H1 (cell line): ENCODE data around the gene TRPV2. TPM values are rescaled to one million over a fixed set of nuclear protein-coding genes. Genes with fewer than 3 reads are reported as not detected.

Experiments
- CTCF ChIA-PET: fragments of 300-600 bp; sonication (Branson Sonifier 250); formaldehyde crosslinking; loops from one replicate; lab custom pipeline; 2021; ENCODE audit not compliant: partially characterized antibody; lab: Charles Lee
- POLR2A ChIA-PET: fragments of 300-600 bp; sonication (Branson Sonifier 250); formaldehyde crosslinking; loops from one replicate; lab custom pipeline; 2021; ENCODE audit warnings: inconsistent platforms; ENCODE audit not compliant: partially characterized antibody; lab: Charles Lee
- DNase-seq, 2 experiments: peaks; one replicate each; pipeline versions ENCODE4 v3.0.0 to v3.0.0-alpha.2; 2010 to 2022; ENCODE audit warnings: low spot score in 2 of 2, low read depth in 1 of 2, mixed read lengths in 1 of 2
- FAIRE-seq: peaks from 2 replicates; lab custom pipeline; 2011; peaks lifted over from hg19 to GRCh38; lab: Jason Lieb, UNC
- H2AFZ ChIP-seq: 2 replicates; pipeline ENCODE4 v1.8.1; 2012; ENCODE audit warnings: low read length, inconsistent platforms
- H2AK5ac ChIP-seq: 2 replicates; pipeline ENCODE4 v1.6.1; 2013; ENCODE audit warnings: low read depth, low read length
- H2BK120ac ChIP-seq: replicated peaks from 2 replicates; pipeline ENCODE3; 2013; ENCODE audit warnings: low read depth, low read length, inconsistent platforms
- H2BK12ac ChIP-seq: 2 replicates; pipeline ENCODE4 v1.6.1; 2013; ENCODE audit warnings: low read depth, low read length
- H2BK15ac ChIP-seq: 2 replicates; pipeline ENCODE4 v1.6.1; 2013; ENCODE audit warnings: low read length
- H2BK20ac ChIP-seq: 2 replicates; pipeline ENCODE4 v1.6.1; 2013; ENCODE audit warnings: low read length
- H2BK5ac ChIP-seq: 2 replicates; pipeline ENCODE4 v1.6.1; 2013; ENCODE audit warnings: low read depth, low read length
- H3K14ac ChIP-seq: 2 replicates; pipeline ENCODE4 v1.6.1; 2013; ENCODE audit warnings: inconsistent platforms; ENCODE audit not compliant: insufficient read length
- H3K18ac ChIP-seq: 2 replicates; pipeline ENCODE4 v1.6.1; 2013; ENCODE audit warnings: low read length; ENCODE audit errors: extremely low read depth
- H3K23ac ChIP-seq: 2 replicates; pipeline ENCODE4 v1.6.1; 2013; ENCODE audit warnings: inconsistent platforms; ENCODE audit not compliant: insufficient read length
- H3K23me2 ChIP-seq: 2 replicates; pipeline ENCODE4 v1.6.1; 2013; ENCODE audit warnings: low read depth, low read length
- H3K27ac ChIP-seq: 2 replicates; pipeline ENCODE4 v1.6.1; 2011; ENCODE audit warnings: low read depth, low read length, inconsistent platforms
- H3K27me3 ChIP-seq, 4 experiments: replicated peaks in 1 of 4; 1 replicate in 1 of 4; 2 replicates in 3 of 4; pipeline versions ENCODE4 v1.6.1 to v1.8.1; 2011 to 2013; ENCODE audit warnings: low read length in 3 of 4, mild to moderate bottlenecking in 3 of 4, inconsistent platforms in 2 of 4, mixed read lengths in 2 of 4, moderate library complexity in 1 of 4; ENCODE audit not compliant: control insufficient read depth in 3 of 4, insufficient read depth in 3 of 4; ENCODE audit errors: extremely low read depth in 1 of 4
- H3K36me3 ChIP-seq, 4 experiments: 2 replicates each; pipeline versions ENCODE4 v1.6.1 to v1.8.1; 2011 to 2013; ENCODE audit warnings: mild to moderate bottlenecking in 4 of 4, low read length in 3 of 4, moderate library complexity in 2 of 4, control low read depth in 1 of 4, inconsistent platforms in 1 of 4; ENCODE audit not compliant: insufficient read depth in 4 of 4, control insufficient read depth in 2 of 4
- H3K4ac ChIP-seq: replicated peaks from 2 replicates; pipeline ENCODE3; 2013; ENCODE audit warnings: low read length, low read depth, mixed read lengths, inconsistent platforms; ENCODE audit not compliant: insufficient read length
- H3K4me1 ChIP-seq, 4 experiments: replicated peaks in 1 of 4; 1 replicate in 1 of 4; 2 replicates in 3 of 4; pipeline versions ENCODE4 v1.6.1 to v1.8.1; 2011 to 2013; ENCODE audit warnings: low read length in 3 of 4, inconsistent platforms in 2 of 4, mixed read lengths in 1 of 4; ENCODE audit not compliant: insufficient read depth in 4 of 4, control insufficient read depth in 3 of 4
- H3K4me2 ChIP-seq, 2 experiments: 2 replicates each; pipeline versions ENCODE4 v1.6.1 to v1.8.1; 2011 to 2013; ENCODE audit warnings: low read depth in 2 of 2, low read length in 2 of 2, control low read depth in 1 of 2, inconsistent platforms in 1 of 2, mild to moderate bottlenecking in 1 of 2; ENCODE audit not compliant: insufficient read depth in 1 of 2
- H3K4me3 ChIP-seq, 4 experiments: fragments of 200-600, 300-600 bp in 1 of 4; sonication (generic), shearing (Covaris generic), sonication (Bioruptor Twin) in 1 of 4; 2 replicates each; pipeline versions ENCODE4 v1.5.1 to v1.8.1; 2011 to 2016; ENCODE audit warnings: low read length in 4 of 4, low read depth in 3 of 4, control low read depth in 2 of 4, inconsistent platforms in 2 of 4, mild to moderate bottlenecking in 2 of 4, mixed read lengths in 1 of 4, moderate library complexity in 1 of 4; ENCODE audit not compliant: insufficient read depth in 2 of 4; ENCODE audit errors: extremely low read depth in 1 of 4
- H3K56ac ChIP-seq: replicated peaks from 2 replicates; pipeline ENCODE3; 2013; ENCODE audit warnings: low read depth, mild to moderate bottlenecking, mixed read lengths, low read length, inconsistent platforms; ENCODE audit not compliant: insufficient read length
- H3K79me1 ChIP-seq: 2 replicates; pipeline ENCODE4 v1.6.1; 2013; ENCODE audit warnings: low read depth, low read length, control low read depth
- H3K79me2 ChIP-seq, 2 experiments: 2 replicates each; pipeline versions ENCODE4 v1.6.1 to v1.8.1; 2012 to 2013; ENCODE audit warnings: low read length in 2 of 2, mild to moderate bottlenecking in 2 of 2, inconsistent platforms in 1 of 2; ENCODE audit not compliant: insufficient read depth in 2 of 2, control insufficient read depth in 1 of 2
- H3K9ac ChIP-seq, 4 experiments: replicated peaks in 1 of 4; 1 replicate in 1 of 4; 2 replicates in 3 of 4; pipeline versions ENCODE4 v1.6.1 to v1.8.1; 2011 to 2013; ENCODE audit warnings: low read depth in 3 of 4, low read length in 3 of 4, control low read depth in 2 of 4, mild to moderate bottlenecking in 2 of 4, moderate library complexity in 2 of 4, inconsistent platforms in 1 of 4; ENCODE audit errors: extremely low read depth in 1 of 4
- H3K9me3 ChIP-seq, 2 experiments: 2 replicates each; pipeline versions ENCODE4 v1.6.1 to v1.8.1; 2012 to 2013; ENCODE audit warnings: mild to moderate bottlenecking in 2 of 2, moderate library complexity in 2 of 2, control low read depth in 1 of 2, inconsistent platforms in 1 of 2, low read depth in 1 of 2, low read length in 1 of 2, mixed read lengths in 1 of 2; ENCODE audit not compliant: insufficient read depth in 2 of 2
- H4K20me1 ChIP-seq, 2 experiments: replicated peaks in 1 of 2; 2 replicates each; pipeline versions ENCODE3 to v1.8.1; 2011 to 2013; ENCODE audit warnings: inconsistent platforms in 2 of 2, low read length in 2 of 2, mild to moderate bottlenecking in 1 of 2; ENCODE audit not compliant: insufficient read depth in 2 of 2, control insufficient read depth in 1 of 2
- H4K5ac ChIP-seq: 2 replicates; pipeline ENCODE4 v1.6.1; 2013; ENCODE audit warnings: low read length, low read depth, mixed read lengths, inconsistent platforms; ENCODE audit not compliant: insufficient read length
- H4K8ac ChIP-seq: 2 replicates; pipeline ENCODE4 v1.8.0; 2013; ENCODE audit warnings: mild to moderate bottlenecking, moderate library complexity, low read length, inconsistent platforms; ENCODE audit not compliant: insufficient read depth; ENCODE audit errors: extremely low read depth
- H4K91ac ChIP-seq: replicated peaks from 2 replicates; pipeline ENCODE3; 2013; ENCODE audit warnings: low read length, mixed read lengths, inconsistent platforms; ENCODE audit not compliant: insufficient read length
- CHD1 ChIP-seq: IDR thresholded peaks from 2 replicates; pipeline ENCODE4 v1.6.1; 2012; ENCODE audit warnings: low read depth, low read length, improper control_type of control experiment
- POLR2AphosphoS5 ChIP-seq: IDR thresholded peaks from 2 replicates; pipeline ENCODE4 v1.6.1; 2011; ENCODE audit warnings: low read depth, low read length
- POU5F1 ChIP-seq: IDR thresholded peaks from 2 replicates; pipeline ENCODE4 v1.6.1; 2011; ENCODE audit warnings: low read depth, mild to moderate bottlenecking, low read length, moderate library complexity
- TAF1 ChIP-seq: IDR thresholded peaks from 2 replicates; pipeline ENCODE4 v1.6.1; 2011; ENCODE audit warnings: mild to moderate bottlenecking, low read depth, low read length
- WGBS, 2 experiments: shearing (Covaris generic) in 1 of 2; methylation state at CpG; one replicate each; pipeline versions ENCODE4 v1.1.6 to v1.1.7; 2013 to 2015; ENCODE audit warnings: low lambda C conversion rate in 2 of 2, mixed read lengths in 2 of 2, inconsistent platforms in 1 of 2, low coverage in 1 of 2, missing lambda C conversion rate in 1 of 2; ENCODE audit not compliant: insufficient replicate concordance in 2 of 2, insufficient coverage in 1 of 2, insufficient read length in 1 of 2; ENCODE audit errors: extremely low coverage in 1 of 2, missing lambda C conversion rate in 1 of 2; 5-methylcytosine and 5-hydroxymethylcytosine counted together
- polyA plus RNA-seq, 7 experiments: library from polyadenylated mRNA; depleted of rRNA in 3 of 7; stranded (reverse) in 5 of 7; unstranded in 2 of 7; fragments of >200 nt in 5 of 7; fragments of 200-250 nt in 2 of 7; gene quantifications; 1 replicate in 5 of 7; 2 replicates in 1 of 7; 4 replicates in 1 of 7; pipeline versions ENCODE4 v1.2.1 to v1.2.3, GENCODE V29; 2011 to 2013; ENCODE audit warnings: missing spikeins in 2 of 7, mixed read lengths in 2 of 7
- total RNA-seq: library from RNA; stranded (reverse); fragmentation: NEBNext Ultra II Directional; extraction: Animal tissue kit (Norgen Biotek cat#: 25700); gene quantifications from 2 replicates; pipeline ENCODE4 v1.2.1, GENCODE V29; 2021
- TF ChIP-seq, protein P1 (sequence below): IDR thresholded peaks from 2 replicates; pipeline ENCODE4 v1.6.1; 2012; ENCODE audit warnings: inconsistent platforms
- TF ChIP-seq, protein P2 (sequence below): IDR thresholded peaks from 2 replicates; pipeline ENCODE4 v1.6.1; 2012; ENCODE audit warnings: inconsistent platforms
- TF ChIP-seq, protein P3 (sequence below), 3 experiments: IDR thresholded peaks; 1 replicate in 2 of 3; 2 replicates in 1 of 3; pipeline versions ENCODE4 v1.5.1 to v1.6.1; 2011; ENCODE audit warnings: low read length in 3 of 3, mild to moderate bottlenecking in 3 of 3, inconsistent platforms in 2 of 3, low read depth in 1 of 3, moderate library complexity in 1 of 3; ENCODE audit not compliant: insufficient read depth in 1 of 3; ENCODE audit errors: control extremely low read depth in 1 of 3

TRPV2 gene
- total and polyA plus RNA-seq, 2 of the 8 experiments (the other 6 are each of a cell fraction or from before 2014, with no cell fraction given): 1.7 to 2.1 TPM

DNA sequence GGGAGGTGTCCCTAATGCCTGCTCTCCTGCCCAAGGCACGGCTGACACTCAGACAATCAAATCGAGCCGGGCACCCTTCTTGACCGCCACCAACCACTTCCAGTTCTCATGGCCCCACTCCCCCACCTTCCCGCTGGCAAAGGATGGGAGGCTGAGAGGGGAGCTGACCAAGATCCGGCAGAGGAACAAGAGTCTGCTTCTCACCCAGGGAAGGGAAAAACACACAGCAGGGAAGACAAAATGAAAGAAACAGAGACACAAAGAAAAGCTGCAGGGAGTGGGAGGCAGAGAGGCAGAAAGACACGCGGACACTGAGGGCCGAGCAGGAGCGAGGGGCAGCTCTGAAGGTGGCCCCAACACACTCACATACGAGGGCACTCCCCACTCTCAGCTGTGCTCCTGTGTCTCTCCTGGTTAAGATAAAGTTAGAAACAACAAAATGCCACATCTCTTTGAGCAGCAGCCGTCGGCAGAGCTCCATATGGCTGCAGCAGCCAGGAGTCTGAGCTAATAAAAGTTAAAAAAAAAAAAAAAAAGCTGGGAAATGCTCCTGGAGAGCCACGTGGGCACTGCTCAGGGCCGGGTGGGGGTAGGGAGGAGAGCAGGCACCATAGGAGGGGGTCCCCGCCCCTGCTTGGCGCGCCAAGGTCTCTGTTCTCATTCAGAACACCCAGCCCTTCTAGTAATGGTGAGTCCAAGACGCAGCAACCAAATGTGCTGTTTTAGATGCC, 69.2 kb downstream of the TRPV2 start:
- peak overlapping the region; percentile 67 for H3K27ac ChIP-seq
- H3K4me2 ChIP-seq: peak overlapping the region; percentile 68 to 78
- peak overlapping the region; percentile 65 for H3K18ac ChIP-seq
- no peak overlapping the region for H3K23ac ChIP-seq
- no peaks in the 10 kb centered on the region for H3K36me3 ChIP-seq
- peak overlapping the region; percentile 8 to 51 (median 14); a peak in 5 of 8 replicates for H3K4me3 ChIP-seq
- H3K9me3 ChIP-seq: no peaks in the 10 kb centered on the region
- H2BK15ac ChIP-seq: peak overlapping the region; percentile 48
- H2AFZ ChIP-seq: no peak overlapping the region
- DNase-seq (no peak), FAIRE-seq (peak; percentile 28)
- H4K5ac ChIP-seq: peak overlapping the region; percentile 60
- peak overlapping the region; percentile 93 for H2BK5ac ChIP-seq
- H4K20me1 ChIP-seq: no peaks in the 10 kb centered on the region
- H2AK5ac ChIP-seq: peak overlapping the region; percentile 47
- H3K14ac ChIP-seq: no peak overlapping the region
- peaks cover 7% of the 10 kb centered on the region for H3K79me1 ChIP-seq
- H3K4me1 ChIP-seq: peaks cover 20 to 63% (median 47%) of the 10 kb centered on the region in 4 experiments
- no peak overlapping the region for H3K56ac ChIP-seq
- peak overlapping the region; percentile 97; the same call in 1 of the 2 replicates for H2BK12ac ChIP-seq
- no peaks in the 10 kb centered on the region for H3K27me3 ChIP-seq
- peaks cover 0 to 26% of the 10 kb centered on the region in 2 experiments; a peak in 1 of 4 replicates for H3K79me2 ChIP-seq
- H3K4ac ChIP-seq: peak overlapping the region; percentile 29
- POLR2A ChIA-PET: interaction anchor here (0.6 to 1.6 kb wide), 11 partner anchors 8 to 168 kb away, joined by 3 to 6 read pairs (median 4); no protein-coding TSS in a partner anchor
- WGBS, 2 experiments: 25% methylated on average over 19 of the region's 19 CpGs; no CpG with 5 or more reads in 1 of the 2 experiments
- peak overlapping the region; percentile 49; the same call in 1 of the 2 replicates for H2BK20ac ChIP-seq
- H3K9ac ChIP-seq: peak overlapping the region; percentile 42 to 69 (median 50); a peak in 4 of 7 replicates
- H3K23me2 ChIP-seq: peaks cover 2% of the 10 kb centered on the region; the same call in 1 of the 2 replicates
- peak overlapping the region; percentile 36 for H2BK120ac ChIP-seq
- peak overlapping the region; percentile 54 for H4K91ac ChIP-seq
- H4K8ac ChIP-seq: peak overlapping the region; percentile 84; the same call in 1 of the 2 replicates
- CTCF ChIA-PET: interaction anchor here (0.7 to 1.4 kb wide), 9 partner anchors 10 to 133 kb away, joined by 3 to 6 read pairs (median 4); no protein-coding TSS in a partner anchor
- TF ChIP-seq, protein P1, sequence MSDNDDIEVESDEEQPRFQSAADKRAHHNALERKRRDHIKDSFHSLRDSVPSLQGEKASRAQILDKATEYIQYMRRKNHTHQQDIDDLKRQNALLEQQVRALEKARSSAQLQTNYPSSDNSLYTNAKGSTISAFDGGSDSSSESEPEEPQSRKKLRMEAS: peak; percentile 69
- TF ChIP-seq TAF1: peak; percentile 44
- TF ChIP-seq POU5F1: no peak
- TF ChIP-seq, protein P2, sequence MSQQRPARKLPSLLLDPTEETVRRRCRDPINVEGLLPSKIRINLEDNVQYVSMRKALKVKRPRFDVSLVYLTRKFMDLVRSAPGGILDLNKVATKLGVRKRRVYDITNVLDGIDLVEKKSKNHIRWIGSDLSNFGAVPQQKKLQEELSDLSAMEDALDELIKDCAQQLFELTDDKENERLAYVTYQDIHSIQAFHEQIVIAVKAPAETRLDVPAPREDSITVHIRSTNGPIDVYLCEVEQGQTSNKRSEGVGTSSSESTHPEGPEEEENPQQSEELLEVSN: peak; percentile 48; the same call in 1 of the 2 replicates
- TF ChIP-seq POLR2AphosphoS5: 0 out of 2 replicates have a peak, but pooled peaks have one; percentile 24
- TF ChIP-seq, protein P3, sequence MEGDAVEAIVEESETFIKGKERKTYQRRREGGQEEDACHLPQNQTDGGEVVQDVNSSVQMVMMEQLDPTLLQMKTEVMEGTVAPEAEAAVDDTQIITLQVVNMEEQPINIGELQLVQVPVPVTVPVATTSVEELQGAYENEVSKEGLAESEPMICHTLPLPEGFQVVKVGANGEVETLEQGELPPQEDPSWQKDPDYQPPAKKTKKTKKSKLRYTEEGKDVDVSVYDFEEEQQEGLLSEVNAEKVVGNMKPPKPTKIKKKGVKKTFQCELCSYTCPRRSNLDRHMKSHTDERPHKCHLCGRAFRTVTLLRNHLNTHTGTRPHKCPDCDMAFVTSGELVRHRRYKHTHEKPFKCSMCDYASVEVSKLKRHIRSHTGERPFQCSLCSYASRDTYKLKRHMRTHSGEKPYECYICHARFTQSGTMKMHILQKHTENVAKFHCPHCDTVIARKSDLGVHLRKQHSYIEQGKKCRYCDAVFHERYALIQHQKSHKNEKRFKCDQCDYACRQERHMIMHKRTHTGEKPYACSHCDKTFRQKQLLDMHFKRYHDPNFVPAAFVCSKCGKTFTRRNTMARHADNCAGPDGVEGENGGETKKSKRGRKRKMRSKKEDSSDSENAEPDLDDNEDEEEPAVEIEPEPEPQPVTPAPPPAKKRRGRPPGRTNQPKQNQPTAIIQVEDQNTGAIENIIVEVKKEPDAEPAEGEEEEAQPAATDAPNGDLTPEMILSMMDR (IDR thresholded peaks at IDR 0.05; ENCODE audit: control extremely low read depth in 1 of 3, insufficient read depth in 1 of 3, low read depth in 1 of 3, low read length in 3 of 3): peak in 1 of 3 experiments; percentile 2; a peak in 1 of 4 replicates
- no peak for TF ChIP-seq CHD1
